GM21360 (cell line): ENCODE results near the gene RPS28.
"Not testable (repeated sequence)": the region's sequence is repeated elsewhere in the genome, so short reads cannot be mapped to it uniquely, and the experiment has no call there.

ENCODE experiments used
- ATAC-seq: cut with Tn5 transposase; IDR thresholded peaks from one replicate; pipeline ENCODE4 v1.9.1; 2021; ENCODE audit warnings: mild to moderate bottlenecking, moderate library complexity; ENCODE audit not compliant: unreplicated experiment

Gene RPS28

GRCh38 chr19:8321067-8321985 is at the start of gene RPS28, which contains the start of gene NDUFA7:
RPS28 (plus strand) TSS chr19:8321496; CDS start chr19:8321531, 35 bp downstream.
NDUFA7 (minus strand) TSS chr19:8321375; CDS start chr19:8321358, 17 bp downstream.
- ATAC-seq: peak; percentile 90

- ATAC-seq: not testable (repeated sequence)
Observed at GRCh38 chr19:8276508-8276907, 44.8 kb upstream of the RPS28 start.

- not testable (repeated sequence) for ATAC-seq
Observed at GRCh38 chr19:8291337-8291736, 30.0 kb upstream of the RPS28 start.

- ATAC-seq: no peak
Observed at GRCh38 chr19:8302357-8302691, 19.0 kb upstream of the RPS28 start.

- no peak for ATAC-seq
Observed at GRCh38 chr19:8302734-8303133, 18.6 kb upstream of the RPS28 start.

- no peak for ATAC-seq
Observed at GRCh38 chr19:8304841-8305621, 16.3 kb upstream of the RPS28 start.

- ATAC-seq: no peak
Observed at GRCh38 chr19:8305798-8306197, 15.5 kb upstream of the RPS28 start.

GRCh38 chr19:8306235-8307054 is 14.9 kb upstream of the RPS28 start:
- ATAC-seq: no peak

- ATAC-seq: no peak
Observed at GRCh38 chr19:8307400-8307964, 13.8 kb upstream of the RPS28 start.

GRCh38 chr19:8307965-8308866 is 13.1 kb upstream of the RPS28 start, which contains the start of gene CD320:
CD320 (minus strand) TSS chr19:8308358; CDS start chr19:8308290, 68 bp downstream.
- ATAC-seq: peak; percentile 66

- ATAC-seq: no peak
Observed at GRCh38 chr19:8308891-8309291, 12.4 kb upstream of the RPS28 start.

- ATAC-seq: no peak
Observed at GRCh38 chr19:8310342-8311055, 10.8 kb upstream of the RPS28 start.

- no peak for ATAC-seq
Observed at GRCh38 chr19:8311461-8312260, 9.6 kb upstream of the RPS28 start.

GRCh38 chr19:8314981-8315640 is 6.2 kb upstream of the RPS28 start:
- not testable (repeated sequence) for ATAC-seq

- ATAC-seq: no peak
Observed at GRCh38 chr19:8316351-8317125, 4.8 kb upstream of the RPS28 start.

- ATAC-seq: not testable (repeated sequence)
Observed at GRCh38 chr19:8318835-8319234, 2.5 kb upstream of the RPS28 start.
